OCI-LY1 (cell line): Measurements from ENCODE around the gene FTL.

Experiments used
- H2AFZ ChIP-seq: fragments of 200-600 bp; sonication (generic), shearing (Covaris generic); 2 replicates; pipeline ENCODE4 v1.6.0; 2014; ENCODE audit warnings: antibody characterized with exemption, mild to moderate bottlenecking, low read length
- H3F3A ChIP-seq: fragments of 200-600 bp; sonication (generic), shearing (Covaris generic); 2 replicates; pipeline ENCODE4 v1.6.0; 2014; ENCODE audit warnings: mild to moderate bottlenecking, antibody characterized with exemption, low read length, moderate library complexity; ENCODE audit not compliant: insufficient read depth
- H3K27ac ChIP-seq: fragments of 200-600 bp; sonication (generic); 2 replicates; pipeline ENCODE4 v1.5.1; 2014; ENCODE audit warnings: low read length, mixed run types, mild to moderate bottlenecking, low read depth; ENCODE audit not compliant: poor library complexity, severe bottlenecking
- H3K27me3 ChIP-seq: fragments of 200-600 bp; sonication (generic); 2 replicates; pipeline ENCODE4 v1.6.0; 2014; ENCODE audit warnings: antibody characterized with exemption, mild to moderate bottlenecking, low read length, moderate library complexity; ENCODE audit not compliant: insufficient read depth
- H3K36me3 ChIP-seq: fragments of 200-600 bp; sonication (generic); 2 replicates; pipeline ENCODE4 v1.6.1; 2014; ENCODE audit warnings: mild to moderate bottlenecking, antibody characterized with exemption, low read length, moderate library complexity, mixed read lengths; ENCODE audit not compliant: insufficient read depth
- H3K4me1 ChIP-seq: fragments of 200-600 bp; sonication (generic); 2 replicates; pipeline ENCODE4 v1.5.1; 2014; ENCODE audit warnings: mild to moderate bottlenecking, low read length, moderate library complexity; ENCODE audit not compliant: insufficient read depth, severe bottlenecking
- H3K4me2 ChIP-seq: fragments of 200-600 bp; sonication (generic), shearing (Covaris generic); 2 replicates; pipeline ENCODE4 v1.6.1; 2014; ENCODE audit warnings: low read length
- H3K4me3 ChIP-seq: fragments of 200-600 bp; sonication (generic); 2 replicates; pipeline ENCODE4 v1.5.1; 2014; ENCODE audit warnings: low read length, low read depth, mild to moderate bottlenecking, mixed read lengths; ENCODE audit not compliant: poor library complexity, severe bottlenecking
- H3K79me2 ChIP-seq: fragments of 200-600 bp; shearing (Covaris generic); 2 replicates; pipeline ENCODE4 v1.6.1; 2016; ENCODE audit warnings: mixed run types, low read length, mixed read lengths; ENCODE audit not compliant: insufficient read depth
- H3K9ac ChIP-seq: fragments of 200-600 bp; sonication (generic), shearing (Covaris generic); 2 replicates; pipeline ENCODE4 v1.6.1; 2014; ENCODE audit warnings: mild to moderate bottlenecking, low read length, mixed read lengths
- H3K9me2 ChIP-seq: fragments of 200-600 bp; sonication (generic), shearing (Covaris generic); 2 replicates; pipeline ENCODE4 v1.6.1; 2014; ENCODE audit warnings: low read depth, mild to moderate bottlenecking, low read length, mixed read lengths
- H3K9me3 ChIP-seq: fragments of 200-600 bp; shearing (Covaris generic); 2 replicates; pipeline ENCODE4 v1.6.1; 2014; ENCODE audit warnings: low read length, mixed read lengths
- H4K20me1 ChIP-seq: fragments of 200-600 bp; sonication (generic), shearing (Covaris generic); 2 replicates; pipeline ENCODE4 v1.6.0; 2016; ENCODE audit warnings: mild to moderate bottlenecking, low read length; ENCODE audit not compliant: insufficient read depth
- EZH2 ChIP-seq: fragments of 200-600 bp; sonication (generic), shearing (Covaris generic); IDR thresholded peaks from 2 replicates; pipeline ENCODE4 v1.8.0; 2017; ENCODE audit warnings: borderline replicate concordance, mixed run types, mild to moderate bottlenecking, antibody characterized with exemption, low read length, moderate library complexity, mixed read lengths
- TF ChIP-seq, protein P1 (sequence below): fragments of 200-600 bp; sonication (generic), shearing (Covaris generic); IDR thresholded peaks from 2 replicates; pipeline ENCODE4 v1.5.1; 2017; ENCODE audit warnings: mild to moderate bottlenecking, antibody characterized with exemption, low read length, moderate library complexity, mixed read lengths

FTL gene

DNA sequence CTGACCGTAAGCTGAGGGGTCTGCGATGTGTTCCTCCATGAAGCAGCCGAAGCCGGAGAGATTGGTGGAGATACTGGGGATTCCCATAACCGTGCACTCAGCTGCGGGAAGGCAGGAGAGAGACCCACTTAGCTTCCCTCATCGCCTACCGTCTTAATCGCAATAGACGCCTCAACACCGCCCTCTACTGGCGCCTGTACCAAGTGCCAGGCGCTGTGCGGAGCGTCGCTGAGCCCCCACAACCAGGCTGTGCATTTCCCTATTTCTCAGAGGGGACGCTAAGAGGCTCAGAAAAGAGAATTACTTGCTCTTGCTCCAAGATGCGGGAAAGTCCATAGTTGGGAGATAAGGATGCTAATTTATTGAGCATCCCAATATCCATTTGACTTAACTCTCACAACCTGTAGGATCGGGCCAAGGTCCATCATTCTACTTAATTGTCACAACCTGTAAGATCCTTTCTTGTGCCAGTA lies 5.8 kb downstream of the FTL start:
- Histone ChIP-seq H3K4me3 (no peak overlapping the region), H3K9ac (no peak overlapping the region), H3K9me2 (no peaks in the 10 kb centered on the region), H3K79me2 (0 out of 2 replicates have a peak, but pooled peaks cover 3% of the 10 kb centered on the region), H4K20me1 (no peaks in the 10 kb centered on the region), H3K27ac (no peak overlapping the region), H3K9me3 (no peaks in the 10 kb centered on the region), H3K4me1 (peaks cover 26% of the 10 kb centered on the region), H3K4me2 (peak overlapping the region; percentile 20; the same call in 1 of the 2 replicates), H3K27me3 (no peaks in the 10 kb centered on the region), H3K36me3 (peaks cover 53% of the 10 kb centered on the region), H3F3A (peaks cover 5% of the 10 kb centered on the region; the same call in 1 of the 2 replicates), H2AFZ (no peak overlapping the region)
- no peak for TF ChIP-seq EZH2
- TF ChIP-seq, protein P1, sequence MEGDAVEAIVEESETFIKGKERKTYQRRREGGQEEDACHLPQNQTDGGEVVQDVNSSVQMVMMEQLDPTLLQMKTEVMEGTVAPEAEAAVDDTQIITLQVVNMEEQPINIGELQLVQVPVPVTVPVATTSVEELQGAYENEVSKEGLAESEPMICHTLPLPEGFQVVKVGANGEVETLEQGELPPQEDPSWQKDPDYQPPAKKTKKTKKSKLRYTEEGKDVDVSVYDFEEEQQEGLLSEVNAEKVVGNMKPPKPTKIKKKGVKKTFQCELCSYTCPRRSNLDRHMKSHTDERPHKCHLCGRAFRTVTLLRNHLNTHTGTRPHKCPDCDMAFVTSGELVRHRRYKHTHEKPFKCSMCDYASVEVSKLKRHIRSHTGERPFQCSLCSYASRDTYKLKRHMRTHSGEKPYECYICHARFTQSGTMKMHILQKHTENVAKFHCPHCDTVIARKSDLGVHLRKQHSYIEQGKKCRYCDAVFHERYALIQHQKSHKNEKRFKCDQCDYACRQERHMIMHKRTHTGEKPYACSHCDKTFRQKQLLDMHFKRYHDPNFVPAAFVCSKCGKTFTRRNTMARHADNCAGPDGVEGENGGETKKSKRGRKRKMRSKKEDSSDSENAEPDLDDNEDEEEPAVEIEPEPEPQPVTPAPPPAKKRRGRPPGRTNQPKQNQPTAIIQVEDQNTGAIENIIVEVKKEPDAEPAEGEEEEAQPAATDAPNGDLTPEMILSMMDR, result peak; percentile 97

DNA sequence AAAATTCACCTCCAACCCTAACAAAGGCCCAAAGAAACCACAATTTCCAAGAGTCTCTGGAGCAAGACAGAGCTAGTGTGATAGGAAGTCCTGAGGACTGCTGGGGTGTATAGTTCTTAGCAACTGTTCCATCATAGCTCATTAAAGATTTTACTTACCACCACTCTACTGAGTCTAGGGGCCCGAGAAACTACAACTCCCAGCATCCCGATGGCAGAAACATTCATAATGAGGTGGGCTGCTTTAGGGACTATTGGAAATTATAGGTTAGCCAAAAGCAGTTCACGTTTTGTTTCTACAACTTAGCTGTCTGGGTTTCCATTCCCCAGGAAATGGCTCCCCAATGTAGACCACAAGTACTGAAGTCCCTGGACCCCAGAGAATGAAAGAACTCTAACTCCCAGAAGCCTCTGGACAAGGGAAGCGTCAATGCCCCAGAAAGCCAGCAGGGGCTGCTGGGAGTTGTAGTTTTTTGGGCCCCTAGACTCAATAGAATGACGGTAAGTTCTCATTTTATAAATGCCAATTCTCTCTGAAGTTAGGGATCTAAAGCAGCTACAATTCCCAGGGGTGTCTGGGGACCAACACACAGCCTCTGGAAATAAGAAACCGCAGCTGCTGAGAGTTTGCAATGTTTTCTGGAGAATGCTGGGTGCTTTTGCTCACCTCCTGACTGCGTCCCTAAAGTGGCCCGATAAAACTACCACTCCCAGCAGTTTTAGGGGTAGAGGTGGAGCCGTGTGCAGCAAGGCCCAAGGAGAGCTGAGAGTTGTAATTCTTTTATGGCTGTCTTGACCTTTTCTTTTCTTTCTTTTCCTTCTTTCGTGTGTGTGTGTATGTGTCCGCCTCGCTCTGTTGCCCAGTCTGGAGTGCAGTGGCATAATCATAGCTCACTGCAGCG lies 11.1 kb downstream of the FTL start:
- no peaks in the 10 kb centered on the region for H3K9me3 ChIP-seq
- H3K4me1 ChIP-seq, result no peaks in the 10 kb centered on the region
- H4K20me1 ChIP-seq, result no peaks in the 10 kb centered on the region
- no peak overlapping the region for H2AFZ ChIP-seq
- H3K4me3 ChIP-seq, result no peak overlapping the region
- no peak for TF ChIP-seq EZH2
- TF ChIP-seq, protein P1, result no peak
- no peaks in the 10 kb centered on the region for H3F3A ChIP-seq
- H3K36me3 ChIP-seq, result peaks cover 16% of the 10 kb centered on the region
- H3K9ac ChIP-seq, result no peak overlapping the region
- no peaks in the 10 kb centered on the region for H3K79me2 ChIP-seq
- no peaks in the 10 kb centered on the region for H3K27me3 ChIP-seq
- H3K4me2 ChIP-seq, result no peak overlapping the region
- H3K9me2 ChIP-seq, result no peaks in the 10 kb centered on the region
- no peak overlapping the region for H3K27ac ChIP-seq

DNA sequence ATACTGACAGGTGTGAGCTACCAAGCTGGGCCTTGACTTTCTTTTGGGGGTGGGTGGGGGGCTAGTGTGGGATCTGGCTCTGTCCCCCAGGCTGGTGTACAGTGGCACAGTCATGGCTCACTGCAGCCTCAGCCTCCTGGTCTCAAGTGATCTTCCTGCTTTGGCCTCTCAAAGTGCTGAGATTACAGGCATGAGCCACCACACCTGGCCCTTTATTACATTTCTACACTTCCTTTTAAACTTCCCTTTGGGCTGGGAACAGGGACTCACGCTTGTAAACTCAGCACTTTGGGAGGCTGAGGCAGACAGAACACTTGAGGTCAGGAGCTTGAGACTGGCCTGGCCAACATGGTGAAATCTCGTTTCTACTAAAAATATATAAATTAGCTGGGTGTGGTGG lies 12.0 kb downstream of the FTL start:
- no peak overlapping the region for H3K27ac ChIP-seq
- TF ChIP-seq, protein P1, result no peak
- no peak for TF ChIP-seq EZH2

More for the DNA sequence above, 12.0 kb downstream of the FTL start:
- Histone ChIP-seq H3K9me3 (no peaks in the 10 kb centered on the region), H3K9ac (no peak overlapping the region), H3K4me3 (no peak overlapping the region), H3K79me2 (no peaks in the 10 kb centered on the region), H3K9me2 (no peaks in the 10 kb centered on the region), H3K27me3 (no peaks in the 10 kb centered on the region), H3F3A (no peaks in the 10 kb centered on the region), H4K20me1 (no peaks in the 10 kb centered on the region), H3K36me3 (peaks cover 16% of the 10 kb centered on the region), H2AFZ (no peak overlapping the region), H3K4me1 (no peaks in the 10 kb centered on the region), H3K4me2 (no peak overlapping the region)
